Activated T-helper 2 cell treated with anti-CD3 and anti-CD28 coated beads, Interferon-gamma antibody, Interleukin-2, Interleukin-4, amounts not matched to agents 10 μg/mL and 5 μg/mL and 100 μg/mL, durations not matched to agents 14 hours and 24 hours and 36 hours (primary cell): Measurements from ENCODE around the gene DGKG. TPM values are rescaled to one million over a fixed set of nuclear protein-coding genes. Genes with fewer than 3 reads are reported as not detected.
A peak's percentile ranks its signal among the peaks of the same experiment; 100 is the strongest.

Experiments
- DNase-seq: peaks from one replicate; pipeline ENCODE4 v3.0.0; 2021; ENCODE audit warnings: low spot score
- H3K27ac Mint-ChIP-seq: one replicate; pipeline ENCODE4 v1.8.0; 2021; ENCODE audit warnings: mixed read lengths
- H3K27me3 Mint-ChIP-seq: one replicate; pipeline ENCODE4 v1.8.0; 2021; ENCODE audit warnings: low read depth, mixed read lengths
- H3K36me3 Mint-ChIP-seq: one replicate; pipeline ENCODE4 v1.8.0; 2021; ENCODE audit warnings: low read depth, mixed read lengths
- H3K4me1 Mint-ChIP-seq: one replicate; pipeline ENCODE4 v1.8.0; 2021; ENCODE audit warnings: low read depth, mixed read lengths
- H3K4me3 Mint-ChIP-seq: one replicate; pipeline ENCODE4 v1.8.0; 2021; ENCODE audit warnings: low read depth, mild to moderate bottlenecking, moderate library complexity, mixed read lengths
- H3K9me3 Mint-ChIP-seq: one replicate; pipeline ENCODE4 v1.8.0; 2021; ENCODE audit warnings: mixed read lengths
- intact Hi-C: fragments of 100-400 bp; cut with micrococcal nuclease; formaldehyde crosslinking; loops from one replicate; pipeline ENCODE4 v1.15.1; 2023
- total RNA-seq: library from RNA; stranded (reverse); gene quantifications from 2 replicates; pipeline ENCODE4 v1.2.3, GENCODE V29; 2022

DGKG gene
- total RNA-seq, 1 donor from 2014 or later, result 0.05 TPM

DNA sequence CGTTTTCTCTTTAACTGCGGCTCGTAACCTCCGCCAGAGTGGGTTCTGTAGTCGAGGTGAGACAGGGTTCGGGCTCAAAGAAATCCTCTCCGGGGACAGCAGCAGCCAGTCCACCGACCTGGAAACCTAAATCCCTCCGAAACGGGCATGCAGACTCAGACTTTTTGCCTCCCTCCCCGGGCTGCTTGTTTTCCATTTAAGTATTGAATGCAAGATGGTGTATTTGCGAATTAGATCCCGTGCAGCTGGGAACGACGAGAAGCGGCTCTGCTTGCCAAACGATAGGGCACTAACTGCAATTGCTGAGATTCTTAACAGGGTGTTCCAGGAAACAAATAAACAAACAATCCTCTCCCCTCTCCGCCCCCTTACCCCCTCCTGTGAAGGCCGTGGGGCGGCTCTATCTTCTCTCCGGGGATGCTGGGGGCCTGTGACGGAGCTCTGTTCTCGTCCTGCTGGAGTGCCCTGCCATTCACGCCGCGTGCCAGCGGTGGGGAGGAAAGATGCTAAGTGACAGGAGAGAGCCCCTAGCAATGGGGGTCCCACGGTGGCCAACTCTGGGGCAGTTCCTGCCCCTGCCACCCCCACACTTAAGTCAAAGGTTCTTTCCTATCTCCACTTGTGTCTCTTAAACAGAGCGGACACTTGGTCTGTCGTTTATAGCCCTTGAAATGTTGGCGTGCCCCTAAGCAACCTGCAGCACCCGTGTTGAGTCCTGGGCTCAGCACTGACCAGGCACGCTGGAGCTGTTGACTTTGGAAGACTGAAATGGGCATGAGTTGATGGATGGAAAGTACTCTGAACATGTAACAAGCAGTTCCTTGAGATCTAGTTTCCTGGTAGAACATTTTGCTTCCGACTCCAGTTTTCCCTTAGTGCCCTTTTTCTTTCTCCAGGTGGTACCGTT is 251.9 kb downstream of the DGKG start:
- DNase-seq, result no peak
- intact Hi-C loops, result loop anchor here (1.0 to 5.0 kb wide), 7 partner anchors 41 to 432 kb away; partner anchors contain the start of gene CRYGS
- H3K4me1 Mint-ChIP-seq, result peaks cover 26% of the 10 kb centered on the region
- peak overlapping the region; percentile 80 for H3K4me3 Mint-ChIP-seq
- H3K27ac Mint-ChIP-seq, result no peak overlapping the region
- no peaks in the 10 kb centered on the region for H3K9me3 Mint-ChIP-seq
- peaks cover 85% of the 10 kb centered on the region for H3K27me3 Mint-ChIP-seq
- no peaks in the 10 kb centered on the region for H3K36me3 Mint-ChIP-seq

DNA sequence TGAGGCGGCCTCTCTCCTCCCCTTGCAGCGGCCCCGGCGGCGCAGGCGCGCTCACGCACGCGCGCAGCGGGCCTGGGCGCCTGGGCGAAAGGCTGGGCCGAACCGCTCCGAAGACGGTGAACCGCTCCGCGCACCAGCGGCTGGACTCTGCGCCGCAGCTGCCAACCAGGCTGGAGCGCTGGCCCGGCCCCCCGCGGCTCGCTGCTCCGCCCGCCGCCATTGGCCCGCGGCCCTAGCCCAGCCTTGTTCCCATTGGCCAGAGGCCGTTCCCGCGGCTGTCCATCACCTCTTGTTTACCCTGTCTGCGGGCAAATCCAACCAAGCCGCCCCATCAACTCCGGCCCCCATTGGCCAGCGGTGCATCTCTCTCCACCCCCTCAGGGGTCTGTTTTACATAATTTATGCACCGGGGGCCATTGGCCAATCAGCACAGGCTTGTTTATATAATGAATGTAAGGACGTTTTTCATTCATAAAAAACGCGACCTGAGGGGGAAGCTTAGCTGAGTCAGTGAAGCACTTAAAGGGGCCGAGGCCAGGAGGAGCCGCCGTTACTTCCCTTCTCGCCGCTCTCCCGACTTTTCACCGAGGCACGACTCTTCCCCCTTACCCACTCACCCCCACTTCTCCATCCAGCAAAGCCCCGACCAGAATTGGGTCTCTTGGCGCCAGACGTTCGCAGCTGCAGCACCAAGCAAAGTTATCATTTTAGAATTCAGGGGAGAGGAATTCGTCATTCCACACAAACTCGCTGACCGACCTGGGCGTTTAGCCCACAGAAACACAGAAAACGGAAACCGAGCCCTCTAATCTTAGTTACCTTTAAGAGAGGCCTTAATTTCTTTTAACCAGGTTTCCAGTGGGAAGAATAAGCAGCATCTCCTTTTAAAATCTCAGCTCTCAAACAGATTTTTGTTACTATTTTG is 252.8 kb downstream of the DGKG start, which contains the start of gene ETV5:
TSS of gene ETV5 (minus strand) at position 149 of the 925 bp plus-strand sequence. CDS start 3,221 bp downstream, outside the sequence.
- peak; percentile 89 for DNase-seq
- Mint-ChIP-seq H3K27me3 (peaks cover 81% of the 10 kb centered on the region), H3K36me3 (no peaks in the 10 kb centered on the region), H3K9me3 (no peaks in the 10 kb centered on the region), H3K4me1 (peaks cover 26% of the 10 kb centered on the region), H3K4me3 (peak within 1 kb of the TSS; percentile 80), H3K27ac (no peak within 1 kb of the TSS)
- intact Hi-C loops, result loop anchor here (1.0 to 5.0 kb wide), 7 partner anchors 42 to 433 kb away; partner anchors contain the start of gene CRYGS

DNA sequence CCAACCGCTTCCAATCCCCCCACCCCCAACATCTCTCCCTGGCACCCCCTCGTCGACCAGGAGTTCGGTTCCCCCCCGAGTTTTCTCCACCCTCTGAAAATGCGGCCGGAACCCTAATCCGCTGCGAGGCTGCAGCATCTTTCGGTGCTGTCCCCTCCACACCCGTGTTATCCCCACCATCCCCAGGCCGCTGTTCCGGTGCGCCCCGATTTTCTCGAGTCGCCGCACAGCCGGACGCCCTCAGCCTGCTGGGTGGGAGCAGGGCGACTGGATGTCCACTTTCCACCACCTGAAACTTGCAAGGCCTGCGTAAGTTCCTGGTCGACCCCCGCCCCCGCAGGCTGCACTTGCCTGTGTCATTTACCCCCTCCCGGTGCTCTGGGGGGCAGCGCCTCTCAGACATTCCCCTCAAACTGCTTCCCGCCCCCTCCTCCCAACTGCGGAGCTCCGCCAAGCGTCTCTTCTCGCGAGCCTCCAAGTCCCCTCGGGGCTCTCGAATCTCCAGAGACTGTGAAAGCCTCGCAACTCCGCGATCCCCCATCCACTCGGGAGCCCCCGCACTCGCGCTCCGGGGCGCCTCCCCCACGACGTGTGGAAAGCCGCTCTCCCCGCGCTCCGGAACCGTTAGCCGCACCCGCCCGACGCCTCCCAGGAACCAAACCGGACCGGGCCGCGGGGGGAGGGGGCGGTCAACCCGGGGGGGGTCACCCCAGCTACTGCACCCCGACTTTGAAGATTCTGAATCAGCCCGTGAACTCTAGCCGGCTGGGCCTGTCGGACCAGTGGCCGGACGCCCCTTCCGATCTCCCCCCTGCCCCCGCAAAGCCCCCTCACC is 253.7 kb downstream of the DGKG start:
- no peaks in the 10 kb centered on the region for H3K9me3 Mint-ChIP-seq
- H3K4me1 Mint-ChIP-seq, result peaks cover 26% of the 10 kb centered on the region
- peak; percentile 10 for DNase-seq
- no peaks in the 10 kb centered on the region for H3K36me3 Mint-ChIP-seq
- peaks cover 81% of the 10 kb centered on the region for H3K27me3 Mint-ChIP-seq
- intact Hi-C loops, result loop anchor here (2.0 to 5.0 kb wide), 5 partner anchors 126 to 434 kb away; partner anchors contain the start of gene CRYGS
- H3K27ac Mint-ChIP-seq, result no peak overlapping the region
- peak overlapping the region; percentile 80 for H3K4me3 Mint-ChIP-seq

DNA sequence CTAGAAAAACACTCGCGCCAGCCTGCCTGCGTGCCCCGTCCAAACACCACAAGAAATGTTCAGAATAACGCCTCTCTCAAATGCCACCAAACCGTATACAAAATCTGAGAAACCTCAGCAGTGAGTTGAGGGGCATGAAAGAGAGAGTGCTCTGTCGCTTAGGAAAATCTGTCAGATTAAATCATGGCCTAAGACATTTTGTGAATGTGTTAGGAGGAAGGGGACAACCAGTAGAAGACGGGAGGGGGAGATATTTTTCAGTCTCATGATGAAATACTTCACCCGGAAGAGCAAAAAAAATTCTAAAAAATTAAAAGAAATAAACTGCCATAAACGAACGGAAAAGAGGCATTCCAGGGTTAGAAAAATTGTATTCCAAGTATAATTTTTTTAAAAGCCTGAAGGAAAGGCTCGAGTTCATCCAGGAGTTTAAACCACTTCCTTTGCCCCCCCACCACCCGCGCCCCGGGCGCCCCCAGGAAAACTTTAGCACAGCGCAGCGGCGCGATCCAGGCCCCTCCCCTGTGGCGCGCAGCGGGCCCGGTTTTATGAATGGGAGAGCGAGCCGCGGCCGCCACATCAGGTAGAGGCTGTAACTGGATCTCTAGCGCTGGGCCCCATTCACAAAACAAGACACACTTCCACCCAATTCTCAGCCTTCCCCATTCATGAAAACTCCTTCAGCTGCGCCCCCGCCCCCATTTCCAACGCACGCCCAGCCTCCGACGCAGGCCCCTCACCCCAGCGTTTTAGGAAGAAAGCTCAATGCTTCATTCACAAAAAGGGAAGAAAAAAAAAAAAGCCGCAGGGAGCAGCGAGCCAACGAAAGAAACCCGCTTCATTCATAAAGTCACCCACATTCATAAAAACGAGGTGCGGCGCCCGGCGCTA is 254.6 kb downstream of the DGKG start:
- peak; percentile 24 for DNase-seq
- H3K27me3 Mint-ChIP-seq, result peaks cover 81% of the 10 kb centered on the region
- peaks cover 26% of the 10 kb centered on the region for H3K4me1 Mint-ChIP-seq
- H3K36me3 Mint-ChIP-seq, result no peaks in the 10 kb centered on the region
- no peaks in the 10 kb centered on the region for H3K9me3 Mint-ChIP-seq
- H3K27ac Mint-ChIP-seq, result no peak overlapping the region
- H3K4me3 Mint-ChIP-seq, result peak overlapping the region; percentile 75
- intact Hi-C loops, result loop anchor here (2.0 to 5.0 kb wide), 5 partner anchors 125 to 435 kb away; partner anchors contain the start of gene CRYGS

DNA sequence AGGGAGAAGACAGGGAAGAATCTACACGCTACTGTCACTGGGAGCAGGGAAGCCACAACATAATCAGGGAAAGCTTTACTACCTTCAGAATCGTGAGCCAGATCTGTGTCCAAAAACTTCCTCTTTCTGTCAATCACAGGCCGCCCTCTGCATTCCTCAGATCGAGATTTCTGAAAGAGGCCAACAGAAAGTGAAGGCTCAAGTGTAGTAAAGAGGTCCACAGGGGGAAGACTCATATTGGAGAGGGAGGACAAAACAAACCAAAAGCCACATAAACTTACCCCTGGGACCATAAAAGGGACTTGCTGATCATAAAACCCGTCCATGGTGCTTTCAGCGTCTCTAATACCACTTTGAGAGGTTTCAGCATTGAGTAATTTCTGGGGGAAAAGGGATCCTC is 256.5 kb downstream of the DGKG start:
- peaks cover 72% of the 10 kb centered on the region for H3K27me3 Mint-ChIP-seq
- H3K36me3 Mint-ChIP-seq, result no peaks in the 10 kb centered on the region
- H3K4me1 Mint-ChIP-seq, result peaks cover 18% of the 10 kb centered on the region
- intact Hi-C loops, result loop anchor here (5.0 kb wide), 4 partner anchors 123 to 437 kb away; partner anchors contain the start of gene CRYGS
- no peaks in the 10 kb centered on the region for H3K9me3 Mint-ChIP-seq
- H3K4me3 Mint-ChIP-seq, result no peak overlapping the region
- H3K27ac Mint-ChIP-seq, result no peak overlapping the region
- no peak for DNase-seq

DNA sequence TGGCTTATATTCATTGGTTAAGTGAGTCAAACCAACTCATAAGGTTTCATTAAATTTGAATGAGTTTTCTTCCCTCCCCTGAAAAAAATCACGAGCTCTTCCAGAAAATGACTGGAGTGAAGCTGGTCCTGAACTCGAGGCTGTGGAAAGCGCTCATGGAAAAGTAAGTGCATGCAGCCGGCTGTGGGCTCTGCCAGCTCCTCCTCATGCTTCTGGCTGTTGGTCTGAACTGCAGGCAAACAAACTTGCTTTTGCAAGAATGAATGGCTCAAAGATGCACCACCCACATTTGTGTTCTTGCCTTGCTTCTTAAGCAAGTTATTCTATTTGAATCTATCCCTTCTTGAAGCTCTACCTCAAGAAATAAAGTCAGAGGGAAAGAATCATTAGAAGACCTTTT is 259.3 kb downstream of the DGKG start:
- intact Hi-C loops, result no loop called here

DNA sequence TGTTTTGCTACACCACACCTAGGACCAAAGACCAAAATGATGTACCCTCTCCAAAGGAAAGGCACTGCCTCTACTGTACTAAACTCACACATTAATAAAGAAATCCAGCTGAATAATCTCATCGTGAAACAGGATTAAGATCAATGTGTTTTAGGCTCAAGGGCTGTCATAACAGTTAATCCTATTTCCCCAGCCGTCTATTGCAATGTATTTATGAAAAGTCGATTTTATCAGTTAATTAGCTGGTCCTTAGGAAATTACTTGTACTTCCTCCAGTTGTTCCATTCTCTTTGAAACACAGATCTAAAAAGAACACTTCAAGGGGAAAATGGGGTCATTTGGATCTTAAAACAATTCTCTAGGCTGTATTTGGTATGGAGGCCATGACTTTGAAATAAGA is 261.6 kb downstream of the DGKG start:
- no peaks in the 10 kb centered on the region for H3K9me3 Mint-ChIP-seq
- intact Hi-C loops, result no loop called here
- H3K4me3 Mint-ChIP-seq, result no peak overlapping the region
- H3K36me3 Mint-ChIP-seq, result no peaks in the 10 kb centered on the region
- no peak for DNase-seq
- no peaks in the 10 kb centered on the region for H3K4me1 Mint-ChIP-seq
- peaks cover 81% of the 10 kb centered on the region for H3K27me3 Mint-ChIP-seq
- no peak overlapping the region for H3K27ac Mint-ChIP-seq

More for the DNA sequence above, 259.3 kb downstream of the DGKG start:
- Mint-ChIP-seq H3K36me3 (no peaks in the 10 kb centered on the region), H3K27me3 (peaks cover 77% of the 10 kb centered on the region), H3K9me3 (no peaks in the 10 kb centered on the region), H3K4me1 (peaks cover 6% of the 10 kb centered on the region), H3K4me3 (no peak overlapping the region), H3K27ac (no peak overlapping the region)
- DNase-seq, result no peak

DNA sequence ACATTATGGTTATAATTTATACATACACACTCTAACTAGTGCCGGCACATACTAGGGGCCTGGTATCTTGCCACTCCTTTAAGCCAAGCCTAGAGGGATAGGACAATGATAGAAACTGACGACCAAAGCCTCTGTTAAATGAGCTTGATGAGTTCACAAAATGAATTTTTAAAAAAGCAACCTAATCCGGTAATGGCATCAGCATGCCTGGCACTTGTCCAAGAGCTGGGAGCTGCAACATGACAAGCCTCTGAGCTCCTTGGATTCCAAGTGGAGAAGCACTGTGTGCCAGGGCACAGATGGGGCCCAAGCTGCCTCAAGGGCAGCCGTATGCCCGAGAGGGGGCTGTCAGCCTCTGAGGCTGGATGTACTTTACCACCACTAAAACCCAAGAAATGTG is 262.9 kb downstream of the DGKG start:
- DNase-seq, result no peak
- no peaks in the 10 kb centered on the region for H3K4me1 Mint-ChIP-seq
- no peak overlapping the region for H3K4me3 Mint-ChIP-seq
- no peak overlapping the region for H3K27ac Mint-ChIP-seq
- no peaks in the 10 kb centered on the region for H3K9me3 Mint-ChIP-seq
- H3K36me3 Mint-ChIP-seq, result no peaks in the 10 kb centered on the region
- peaks cover 87% of the 10 kb centered on the region for H3K27me3 Mint-ChIP-seq
- intact Hi-C loops, result no loop called here

DNA sequence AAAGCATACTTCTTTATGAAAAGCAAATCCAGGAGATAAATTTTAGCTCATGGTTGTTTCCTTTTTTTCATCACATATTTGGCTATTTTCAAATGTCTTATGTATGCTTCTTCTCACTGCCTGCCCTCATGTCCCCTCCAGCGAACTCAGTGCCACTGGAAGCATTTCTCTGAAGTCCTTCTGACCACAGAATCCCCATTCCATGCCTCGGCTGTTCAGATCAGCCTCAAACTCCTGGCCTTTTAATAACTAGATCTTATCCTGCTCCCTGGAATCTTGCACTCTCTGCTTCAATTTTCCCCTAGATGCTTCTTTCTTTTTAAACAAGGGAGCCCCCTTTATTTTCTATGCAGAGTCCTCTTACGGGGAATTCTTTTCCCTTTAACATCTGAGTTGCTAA is 263.3 kb downstream of the DGKG start:
- intact Hi-C loops, result no loop called here
- peaks cover 87% of the 10 kb centered on the region for H3K27me3 Mint-ChIP-seq

DNA sequence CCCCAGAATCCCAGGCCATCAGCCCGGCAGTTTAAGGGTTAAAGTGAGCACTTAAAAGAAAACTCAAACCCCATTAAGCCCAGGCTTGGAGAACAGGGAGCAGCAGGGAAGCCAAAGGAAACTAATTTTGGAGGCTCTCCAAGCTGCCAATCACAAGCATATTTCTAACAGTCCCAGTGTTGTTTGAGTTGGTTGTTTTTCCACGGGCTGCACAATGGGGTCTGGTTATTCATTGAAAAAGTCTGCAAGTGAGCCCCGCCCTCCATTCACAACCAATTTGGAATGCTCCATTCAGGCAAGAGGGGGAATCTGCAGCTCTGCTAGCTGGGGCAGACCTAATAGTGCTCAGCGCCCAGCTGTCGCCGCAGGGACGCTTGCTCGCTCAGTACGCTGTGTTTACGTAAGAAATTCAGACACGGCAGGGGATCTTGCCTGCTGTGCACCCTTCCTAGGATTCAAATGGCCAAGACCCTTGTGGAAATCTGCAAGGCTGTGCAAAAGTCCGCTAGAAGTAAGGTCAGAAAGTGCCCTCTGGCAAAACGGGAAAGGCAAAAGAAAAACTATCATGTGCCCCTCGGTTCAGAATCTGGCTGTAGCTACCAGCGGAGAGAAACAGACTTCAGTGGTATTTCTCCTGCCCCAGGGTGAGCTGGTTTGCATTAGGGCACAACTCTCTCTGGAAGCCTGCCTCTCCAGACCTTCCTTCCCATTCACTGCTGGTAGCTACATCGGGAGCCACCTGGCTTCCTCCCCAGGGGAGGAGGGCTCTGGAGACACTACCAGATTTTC is 264.2 kb downstream of the DGKG start:
- Mint-ChIP-seq H3K4me3 (no peak overlapping the region), H3K9me3 (no peaks in the 10 kb centered on the region), H3K27me3 (peaks cover 85% of the 10 kb centered on the region), H3K4me1 (no peaks in the 10 kb centered on the region), H3K27ac (no peak overlapping the region), H3K36me3 (no peaks in the 10 kb centered on the region)
- intact Hi-C loops, result no loop called here
- no peak for DNase-seq

More for the DNA sequence above, 263.3 kb downstream of the DGKG start:
- no peak overlapping the region for H3K4me3 Mint-ChIP-seq
- no peaks in the 10 kb centered on the region for H3K36me3 Mint-ChIP-seq
- H3K4me1 Mint-ChIP-seq, result no peaks in the 10 kb centered on the region
- no peak for DNase-seq
- no peaks in the 10 kb centered on the region for H3K9me3 Mint-ChIP-seq
- H3K27ac Mint-ChIP-seq, result no peak overlapping the region

DNA sequence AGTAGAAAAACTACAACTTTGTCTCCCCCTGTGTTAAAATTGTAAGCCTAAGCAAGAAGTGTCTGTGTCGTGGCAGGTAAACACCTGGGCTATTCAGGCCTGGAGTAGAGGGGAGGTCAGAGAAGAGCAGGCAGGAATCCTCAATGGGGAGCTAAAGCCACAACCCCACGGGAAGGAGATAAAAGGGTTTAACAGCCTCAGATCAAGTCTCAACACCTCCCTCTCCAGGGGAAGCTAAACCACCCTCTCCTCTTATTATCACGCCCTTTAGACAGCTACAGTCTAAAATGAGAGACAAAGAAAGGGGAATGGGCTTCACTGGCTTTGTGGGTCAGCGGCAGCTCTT is 264.7 kb downstream of the DGKG start:
- Mint-ChIP-seq H3K36me3 (no peaks in the 10 kb centered on the region), H3K4me1 (no peaks in the 10 kb centered on the region), H3K9me3 (no peaks in the 10 kb centered on the region), H3K27ac (no peak overlapping the region), H3K27me3 (peaks cover 85% of the 10 kb centered on the region), H3K4me3 (no peak overlapping the region)
- intact Hi-C loops, result no loop called here
- no peak for DNase-seq
